GM13976 (cell line): Measurements from ENCODE around the gene RHOJ.

Experiments used
- DNase-seq: peaks from one replicate; pipeline ENCODE4 v3.0.0; 2012; ENCODE audit warnings: low spot score
- CTCF ChIP-seq: IDR thresholded peaks from 2 replicates; pipeline ENCODE4 v1.5.1; 2012; ENCODE audit warnings: borderline replicate concordance, mild to moderate bottlenecking; ENCODE audit not compliant: insufficient read depth; ENCODE audit errors: extremely low read depth, missing control alignments, control extremely low read depth
- in situ Hi-C: fragments of 300-500 bp; cut with MboI; formaldehyde crosslinking; loops from one replicate; pipeline ENCODE4 v1.12.0; 2022; ENCODE audit warnings: low sequenced_read_pairs, mixed read lengths, inconsistent platforms; ENCODE audit not compliant: unreplicated experiment

The RHOJ gene

GRCh38 chr14:63174760-63175191, 29.5 kb upstream of the RHOJ start:
- peak; percentile 26 for TF ChIP-seq CTCF
- in situ Hi-C loops = no loop called here
- peak; percentile 27 for DNase-seq

- in situ Hi-C loops = no loop called here
- no peak for DNase-seq
- TF ChIP-seq CTCF = no peak
These were observed 28.7 kb upstream of the RHOJ start for GRCh38 chr14:63175531-63175930.

GRCh38 chr14:63178912-63179311, 25.3 kb upstream of the RHOJ start:
- no peak for DNase-seq
- no peak for TF ChIP-seq CTCF
- in situ Hi-C loops = no loop called here

GRCh38 chr14:63179383-63179782, 24.9 kb upstream of the RHOJ start:
- no peak for TF ChIP-seq CTCF
- in situ Hi-C loops = no loop called here
- DNase-seq = no peak

GRCh38 chr14:63180011-63180410, 24.2 kb upstream of the RHOJ start:
- TF ChIP-seq CTCF = no peak
- no peak for DNase-seq
- in situ Hi-C loops = no loop called here

GRCh38 chr14:63182968-63183367, 21.3 kb upstream of the RHOJ start:
- in situ Hi-C loops = no loop called here
- no peak for TF ChIP-seq CTCF

GRCh38 chr14:63186453-63186852, 17.8 kb upstream of the RHOJ start:
- TF ChIP-seq CTCF = no peak
- DNase-seq = no peak
- in situ Hi-C loops = no loop called here

More at GRCh38 chr14:63182968-63183367, 21.3 kb upstream of the RHOJ start:
- DNase-seq = no peak
